OCI-LY7 (cell line): Measurements from ENCODE around the gene CCNDBP1.

ENCODE experiments used
- EZH2phosphoT487 ChIP-seq: fragments of 200-600 bp; sonication (generic); IDR thresholded peaks from 2 replicates; pipeline ENCODE4 v1.6.1; 2018; ENCODE audit warnings: low read depth, borderline replicate concordance, mild to moderate bottlenecking, mixed run types, antibody characterized with exemption, low read length, moderate library complexity, mixed read lengths
- TF ChIP-seq, protein P1 (sequence below): fragments of 200-600 bp; sonication (generic); conservative IDR thresholded peaks from 2 replicates; pipeline ENCODE4 v1.5.1; 2014; ENCODE audit warnings: mild to moderate bottlenecking, antibody characterized with exemption, low read length, moderate library complexity, mixed read lengths

DNA sequence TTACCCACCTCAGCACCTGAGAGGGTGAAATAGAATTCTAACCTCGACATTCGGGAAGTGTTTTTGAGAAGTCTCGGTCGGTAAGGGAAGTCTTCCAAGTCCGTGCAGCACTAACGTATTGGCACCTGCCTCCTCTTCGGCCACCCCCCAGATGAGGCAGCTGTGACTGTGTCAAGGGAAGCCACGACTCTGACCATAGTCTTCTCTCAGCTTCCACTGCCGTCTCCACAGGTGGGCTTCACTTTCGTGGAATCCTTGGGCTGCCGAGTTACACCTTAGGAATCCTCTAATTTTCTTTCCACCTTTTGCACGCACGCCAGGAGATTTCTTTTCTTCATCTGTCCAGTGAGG, 775 bp downstream of the CCNDBP1 start:
- TF ChIP-seq, protein P1, sequence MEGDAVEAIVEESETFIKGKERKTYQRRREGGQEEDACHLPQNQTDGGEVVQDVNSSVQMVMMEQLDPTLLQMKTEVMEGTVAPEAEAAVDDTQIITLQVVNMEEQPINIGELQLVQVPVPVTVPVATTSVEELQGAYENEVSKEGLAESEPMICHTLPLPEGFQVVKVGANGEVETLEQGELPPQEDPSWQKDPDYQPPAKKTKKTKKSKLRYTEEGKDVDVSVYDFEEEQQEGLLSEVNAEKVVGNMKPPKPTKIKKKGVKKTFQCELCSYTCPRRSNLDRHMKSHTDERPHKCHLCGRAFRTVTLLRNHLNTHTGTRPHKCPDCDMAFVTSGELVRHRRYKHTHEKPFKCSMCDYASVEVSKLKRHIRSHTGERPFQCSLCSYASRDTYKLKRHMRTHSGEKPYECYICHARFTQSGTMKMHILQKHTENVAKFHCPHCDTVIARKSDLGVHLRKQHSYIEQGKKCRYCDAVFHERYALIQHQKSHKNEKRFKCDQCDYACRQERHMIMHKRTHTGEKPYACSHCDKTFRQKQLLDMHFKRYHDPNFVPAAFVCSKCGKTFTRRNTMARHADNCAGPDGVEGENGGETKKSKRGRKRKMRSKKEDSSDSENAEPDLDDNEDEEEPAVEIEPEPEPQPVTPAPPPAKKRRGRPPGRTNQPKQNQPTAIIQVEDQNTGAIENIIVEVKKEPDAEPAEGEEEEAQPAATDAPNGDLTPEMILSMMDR: peak; percentile 10; the same call in 1 of the 2 replicates
- TF ChIP-seq EZH2phosphoT487: no peak
